GM12874 (cell line): ENCODE results near the gene TOX2.

Experiments
- TF ChIP-seq, protein P1 (sequence below): IDR thresholded peaks from 2 replicates; pipeline ENCODE4 v1.5.1; 2011; ENCODE audit warnings: low read depth, mild to moderate bottlenecking, control low read depth, low read length, moderate library complexity; ENCODE audit not compliant: insufficient read depth

The TOX2 gene

DNA sequence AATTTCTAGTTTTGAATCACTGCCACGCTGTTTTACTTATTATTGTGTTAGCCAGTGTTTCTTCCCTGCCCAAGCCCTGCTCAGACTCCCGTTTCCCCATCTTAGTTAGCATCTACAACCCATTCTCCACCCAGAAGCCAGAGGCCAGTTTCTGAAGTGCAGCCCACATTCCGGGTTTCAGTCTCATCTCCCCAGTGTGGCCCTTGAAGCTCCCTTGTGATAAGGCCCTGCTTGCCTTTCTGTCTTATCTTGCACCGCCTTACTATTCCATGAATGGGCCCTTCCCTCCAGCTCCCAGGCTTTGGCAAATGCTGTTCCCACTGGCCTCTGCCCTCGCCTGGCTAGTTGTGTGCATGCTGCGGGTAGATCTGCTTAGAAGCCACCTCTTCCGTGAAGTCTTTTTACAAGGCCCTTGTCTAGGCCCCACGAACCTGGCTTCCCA, 41.1 kb downstream of the TOX2 start:
- TF ChIP-seq, protein P1, sequence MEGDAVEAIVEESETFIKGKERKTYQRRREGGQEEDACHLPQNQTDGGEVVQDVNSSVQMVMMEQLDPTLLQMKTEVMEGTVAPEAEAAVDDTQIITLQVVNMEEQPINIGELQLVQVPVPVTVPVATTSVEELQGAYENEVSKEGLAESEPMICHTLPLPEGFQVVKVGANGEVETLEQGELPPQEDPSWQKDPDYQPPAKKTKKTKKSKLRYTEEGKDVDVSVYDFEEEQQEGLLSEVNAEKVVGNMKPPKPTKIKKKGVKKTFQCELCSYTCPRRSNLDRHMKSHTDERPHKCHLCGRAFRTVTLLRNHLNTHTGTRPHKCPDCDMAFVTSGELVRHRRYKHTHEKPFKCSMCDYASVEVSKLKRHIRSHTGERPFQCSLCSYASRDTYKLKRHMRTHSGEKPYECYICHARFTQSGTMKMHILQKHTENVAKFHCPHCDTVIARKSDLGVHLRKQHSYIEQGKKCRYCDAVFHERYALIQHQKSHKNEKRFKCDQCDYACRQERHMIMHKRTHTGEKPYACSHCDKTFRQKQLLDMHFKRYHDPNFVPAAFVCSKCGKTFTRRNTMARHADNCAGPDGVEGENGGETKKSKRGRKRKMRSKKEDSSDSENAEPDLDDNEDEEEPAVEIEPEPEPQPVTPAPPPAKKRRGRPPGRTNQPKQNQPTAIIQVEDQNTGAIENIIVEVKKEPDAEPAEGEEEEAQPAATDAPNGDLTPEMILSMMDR = no peak

DNA sequence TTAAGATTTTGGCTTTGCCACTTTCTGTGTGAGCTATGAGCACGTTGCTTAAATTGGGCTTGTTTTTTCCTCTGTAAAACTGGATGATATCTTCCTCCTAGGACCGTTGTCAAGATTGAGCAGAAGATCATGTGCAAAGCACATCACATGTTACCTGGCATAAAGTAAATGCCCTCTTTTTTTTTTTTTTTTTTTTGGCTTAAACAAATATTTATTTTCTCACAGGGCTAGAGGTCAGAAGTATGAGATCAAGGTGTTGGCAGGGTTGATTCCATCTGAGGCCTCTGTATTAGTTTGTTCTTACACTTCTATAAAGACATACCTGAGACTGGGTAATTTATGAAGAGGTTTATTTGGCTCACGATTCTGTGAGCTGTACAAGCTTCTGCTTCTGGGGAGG, 42.7 kb downstream of the TOX2 start:
- TF ChIP-seq, protein P1 = no peak

DNA sequence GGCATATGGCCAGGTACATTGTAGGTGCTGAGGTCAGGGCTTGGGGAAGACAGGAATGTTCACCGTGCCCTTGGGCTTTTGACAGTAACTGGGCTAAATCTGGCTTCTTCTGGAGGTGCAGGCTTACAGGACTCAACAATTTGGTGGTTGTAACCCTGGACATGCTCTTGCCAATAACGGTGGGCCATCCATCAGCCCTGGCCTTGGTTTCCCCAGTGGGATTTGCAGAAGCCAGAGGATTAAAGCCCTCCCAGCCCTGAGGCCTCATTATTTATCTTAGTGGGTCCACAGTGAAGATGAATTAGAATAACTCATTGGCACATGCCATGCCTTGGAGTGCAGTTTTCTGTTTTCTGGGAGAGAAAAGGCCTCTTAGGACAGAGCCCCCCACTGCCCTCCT, 44.0 kb downstream of the TOX2 start:
- TF ChIP-seq, protein P1 = no peak

DNA sequence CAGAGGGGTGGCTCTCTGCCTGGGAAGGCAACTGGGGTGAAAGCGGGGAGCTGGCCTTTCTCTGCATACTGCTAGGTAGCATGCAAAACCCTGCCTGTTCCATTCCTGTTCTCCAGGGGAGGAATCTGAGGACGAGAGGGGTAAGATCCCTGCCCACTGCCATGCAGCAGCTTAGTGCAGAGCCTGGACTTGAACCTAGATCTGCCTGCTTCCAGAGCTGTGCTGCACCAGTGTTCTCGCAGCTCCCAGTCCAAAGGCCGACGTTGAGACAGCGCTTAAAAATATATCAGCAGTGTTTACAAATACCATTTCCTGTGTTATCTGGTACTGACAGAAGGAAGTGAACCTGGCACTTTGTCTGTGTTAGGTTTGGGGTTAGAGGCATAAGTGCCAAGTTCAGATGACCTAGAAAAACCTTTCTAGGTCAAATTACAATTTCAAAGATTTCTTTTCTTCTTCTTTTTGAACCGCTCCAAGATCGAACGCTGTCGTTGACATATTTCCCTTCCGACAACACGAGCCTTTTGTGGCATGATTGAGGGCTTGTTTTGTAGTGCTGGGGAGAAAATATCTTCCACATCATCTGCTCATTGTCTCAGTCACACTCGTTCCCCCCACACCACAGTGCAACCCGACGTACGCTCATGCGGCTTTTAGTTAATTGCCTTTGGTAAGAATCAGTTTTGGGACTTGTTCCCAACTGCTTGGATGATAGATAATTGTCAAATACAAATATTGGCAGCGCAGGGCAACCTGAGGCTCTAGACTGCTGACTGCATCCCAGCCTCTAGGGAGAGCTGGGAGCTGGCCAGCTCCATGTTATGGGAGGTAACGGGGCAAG, 44.6 kb downstream of the TOX2 start:
- TF ChIP-seq, protein P1 = no peak

DNA sequence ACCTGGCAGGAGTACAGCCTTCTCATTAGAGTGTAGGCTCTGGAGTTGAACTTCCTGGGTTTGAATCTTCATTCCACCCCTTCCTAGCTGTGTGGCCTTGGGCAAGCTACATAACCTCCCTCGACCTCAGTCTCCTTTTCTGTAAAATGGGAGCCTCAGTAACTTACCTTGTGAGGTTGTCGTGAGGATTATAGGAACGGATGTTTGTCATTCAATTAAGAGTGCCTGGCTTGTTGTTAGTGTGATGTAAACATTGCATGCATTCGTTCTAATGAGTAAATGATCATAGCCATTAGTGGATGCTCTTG, 45.2 kb downstream of the TOX2 start:
- TF ChIP-seq, protein P1 = no peak

DNA sequence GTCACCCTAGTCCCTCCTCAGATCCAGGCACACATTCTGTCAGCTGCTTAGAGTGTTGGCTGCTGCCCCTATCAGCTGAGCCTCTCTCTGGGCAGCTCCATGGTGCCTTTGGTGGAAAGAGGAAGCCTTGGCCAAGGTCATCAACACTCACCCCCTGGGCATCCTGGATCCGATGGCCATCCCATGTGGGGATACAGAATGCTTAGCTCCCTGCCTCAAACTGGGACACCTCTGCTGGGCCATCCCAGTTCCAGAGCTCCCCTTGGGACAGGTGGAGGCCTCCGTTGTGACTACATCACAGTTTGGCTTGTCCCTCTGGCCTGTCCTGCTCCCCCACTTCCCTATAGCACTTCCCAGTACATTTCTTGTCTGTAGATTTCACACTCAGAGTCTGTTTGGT, 45.6 kb downstream of the TOX2 start:
- TF ChIP-seq, protein P1 = no peak

DNA sequence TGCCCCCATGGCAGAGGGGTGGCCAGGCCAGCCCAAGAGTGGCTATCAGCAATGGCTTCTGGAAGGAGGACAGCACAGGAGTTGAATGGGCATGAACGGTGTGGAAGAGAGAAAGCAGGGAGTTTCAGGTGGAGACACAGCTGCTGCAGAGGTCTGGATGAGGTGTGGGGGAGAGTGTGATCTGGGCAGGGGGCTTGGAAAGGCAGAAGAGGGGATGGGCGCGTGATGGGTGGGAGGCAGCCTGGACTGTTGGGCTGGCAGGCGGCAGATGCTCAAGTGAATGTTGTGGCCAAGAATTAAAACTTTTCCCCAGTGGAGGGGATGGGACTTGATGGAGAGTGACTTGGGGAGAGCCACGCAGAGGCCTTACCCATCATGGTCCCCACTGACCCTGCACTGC, 46.5 kb downstream of the TOX2 start:
- TF ChIP-seq, protein P1 = no peak
